HG03558 (cell line): ENCODE measurements around the gene KCNQ4.

Source experiments
- ATAC-seq: cut with Tn5 transposase; IDR thresholded peaks from one replicate; pipeline ENCODE4 v1.9.1; 2021; ENCODE audit warnings: moderate number of reproducible peaks; ENCODE audit not compliant: unreplicated experiment; ENCODE audit errors: extremely low read depth

The KCNQ4 gene

GRCh38 chr1:40753142-40753882 is 30.3 kb upstream of the KCNQ4 start:
- no peak for ATAC-seq

- no peak for ATAC-seq
Observed at GRCh38 chr1:40754201-40754600, 29.4 kb upstream of the KCNQ4 start.

- no peak for ATAC-seq
Observed at GRCh38 chr1:40755067-40755466, 28.5 kb upstream of the KCNQ4 start.

- ATAC-seq = no peak
Observed at GRCh38 chr1:40756523-40756922, 27.1 kb upstream of the KCNQ4 start.

GRCh38 chr1:40757084-40757483 is 26.5 kb upstream of the KCNQ4 start:
- ATAC-seq = no peak

GRCh38 chr1:40758004-40758403 is 25.6 kb upstream of the KCNQ4 start:
- no peak for ATAC-seq

- ATAC-seq = no peak
Observed at GRCh38 chr1:40758578-40759343, 24.8 kb upstream of the KCNQ4 start.

GRCh38 chr1:40760984-40761383 is 22.6 kb upstream of the KCNQ4 start:
- no peak for ATAC-seq

- ATAC-seq = no peak
Observed at GRCh38 chr1:40762144-40762923, 21.3 kb upstream of the KCNQ4 start.

- no peak for ATAC-seq
Observed at GRCh38 chr1:40763742-40764532, 19.6 kb upstream of the KCNQ4 start.

- no peak for ATAC-seq
Observed at GRCh38 chr1:40764981-40765380, 18.6 kb upstream of the KCNQ4 start.

- ATAC-seq = no peak
Observed at GRCh38 chr1:40766017-40766416, 17.6 kb upstream of the KCNQ4 start.

GRCh38 chr1:40766560-40766959 is 17.0 kb upstream of the KCNQ4 start:
- ATAC-seq = no peak

GRCh38 chr1:40768146-40768990 is 15.2 kb upstream of the KCNQ4 start:
- ATAC-seq = no peak

- ATAC-seq = no peak
Observed at GRCh38 chr1:40769815-40770214, 13.8 kb upstream of the KCNQ4 start.

- no peak for ATAC-seq
Observed at GRCh38 chr1:40770296-40771070, 13.1 kb upstream of the KCNQ4 start.

GRCh38 chr1:40772146-40772955 is 11.2 kb upstream of the KCNQ4 start:
- ATAC-seq = no peak

- ATAC-seq = no peak
Observed at GRCh38 chr1:40773748-40774265, 9.8 kb upstream of the KCNQ4 start.
